ENCODE results near the gene NCAPG2. TPM values are rescaled to one million over a fixed set of nuclear protein-coding genes. Genes with fewer than 3 reads are reported as not detected.

Gene NCAPG2
- total and polyA plus RNA-seq, 2 of the 13 experiments (the other 11 are each of a cell fraction or from before 2014, with no cell fraction given): 15.1 to 30.7 TPM

- TF ChIP-seq ZNF496 (CRISPR knock-in tag; IDR thresholded peaks at IDR 0.05; ENCODE audit: insufficient replicate concordance): no peak
- TF ChIP-seq TBP (CRISPR knock-in tag; IDR thresholded peaks at IDR 0.05): no peak
- no peak for TF ChIP-seq PREB (CRISPR knock-in tag; IDR thresholded peaks at IDR 0.05)
- TF ChIP-seq SNAI1 (CRISPR knock-in tag; IDR thresholded peaks at IDR 0.05; ENCODE audit: borderline replicate concordance): no peak
- no peak for TF ChIP-seq HOXD1 (CRISPR knock-in tag; IDR thresholded peaks at IDR 0.05)
- no peak for TF ChIP-seq DRAP1 (CRISPR knock-in tag; IDR thresholded peaks at IDR 0.05)
- no peak for TF ChIP-seq PHF20 (CRISPR knock-in tag; IDR thresholded peaks at IDR 0.05)
- TF ChIP-seq ZBTB8A (CRISPR knock-in tag; IDR thresholded peaks at IDR 0.05; ENCODE audit: borderline replicate concordance, low read depth): no peak
- TF ChIP-seq RAD21 (CRISPR knock-in tag; IDR thresholded peaks at IDR 0.05): 0 out of 2 replicates have a peak, but pooled peaks have one; percentile 36
- no peak for TF ChIP-seq RBM39 (IDR thresholded peaks at IDR 0.05; ENCODE audit: low read depth, low read length, poor library complexity, severe bottlenecking)
- TF ChIP-seq ZBTB20 (CRISPR knock-in tag; IDR thresholded peaks at IDR 0.05; ENCODE audit: borderline replicate concordance, low read depth): no peak
- no peak for TF ChIP-seq ZNF570 (CRISPR knock-in tag; IDR thresholded peaks at IDR 0.05; ENCODE audit: borderline replicate concordance)
- no peak for TF ChIP-seq AKAP8 (CRISPR knock-in tag; IDR thresholded peaks at IDR 0.05)
- TF ChIP-seq CBFB (CRISPR knock-in tag; IDR thresholded peaks at IDR 0.05): no peak
Observed at GRCh38 chr7:158695726-158696452, 8.7 kb downstream of the NCAPG2 start (continued).

Measured in HepG2 (cell line).